Subcutaneous preadipocyte (primary cell): ENCODE measurements around the gene AAR2. TPM values are rescaled to one million over a fixed set of nuclear protein-coding genes. Genes with fewer than 3 reads are reported as not detected.

Experiments
- total RNA-seq: library from RNA; depleted of rRNA; stranded (reverse); fragments of >200 nt; gene quantifications from 2 replicates; pipeline ENCODE4 v1.2.3, GENCODE V29; 2012

The AAR2 gene
- total RNA-seq, result 22.8 and 24.0 TPM in 2 replicates

DNA sequence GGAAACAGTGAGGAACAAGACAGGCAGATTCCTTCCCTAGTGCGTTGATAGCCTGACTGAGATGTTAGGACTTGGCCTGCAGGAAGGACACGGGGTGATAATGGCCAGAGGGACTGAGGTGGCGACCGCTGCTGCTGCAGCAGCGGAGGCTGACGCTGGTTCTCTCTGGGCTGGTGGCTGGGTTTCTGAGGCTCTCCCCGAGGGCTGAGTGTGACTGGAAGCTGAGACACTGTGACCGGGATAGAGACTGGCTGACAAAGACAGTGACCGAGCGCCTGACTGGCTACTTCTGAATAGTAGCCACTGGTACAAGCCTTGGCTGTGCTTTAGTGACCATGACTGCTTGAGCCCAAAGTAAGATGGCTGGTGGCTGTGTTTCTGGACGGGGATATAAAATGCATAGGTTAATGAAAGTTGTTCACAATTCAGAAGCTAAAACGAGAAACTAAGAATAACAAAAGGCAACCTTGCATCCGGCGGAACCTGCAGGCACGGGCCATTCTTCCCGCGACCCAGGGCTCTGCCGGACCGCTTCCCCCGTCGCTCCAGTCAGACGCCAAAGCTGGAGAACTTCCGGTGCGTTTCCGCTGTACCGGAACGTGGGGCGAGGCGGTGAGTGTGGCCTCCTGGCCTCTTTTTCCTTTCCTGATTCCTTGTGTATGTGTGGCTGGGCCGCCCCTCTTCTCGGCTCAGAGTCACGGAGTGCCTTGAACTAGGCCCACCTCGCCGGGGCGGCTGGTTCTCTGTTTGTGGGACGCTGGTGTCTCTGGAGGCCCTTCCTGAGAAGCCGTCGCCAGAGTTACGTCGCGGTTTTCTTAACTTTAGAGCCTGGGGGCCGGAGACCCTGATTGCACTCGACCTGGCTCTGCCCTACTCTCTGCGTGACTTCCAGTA lies at the start of gene AAR2:
TSS of gene AAR2 (plus strand) at position 587 of the 894 bp plus-strand sequence. CDS start 3,391 bp downstream, outside the sequence.

GRCh38 chr20:36305602-36306551 lies 69.6 kb downstream of the AAR2 start, which contains the start of gene DLGAP4:
DLGAP4 (plus strand) TSS chr20:36306339; CDS start chr20:36431718, 125,379 bp downstream.

Other genes with a start within 250 kb of the AAR2 start
- gene EPB41L1, start 81.7 kb upstream of the AAR2 start, total RNA-seq, result 13.2 and 14.3 TPM in 2 replicates
- 14.0 and 18.6 TPM in 2 replicates for gene DLGAP4, start 69.9 kb downstream of the AAR2 start, total RNA-seq